Measurements from ENCODE around the gene HELT. TPM values are rescaled to one million over a fixed set of nuclear protein-coding genes. Genes with fewer than 3 reads are reported as not detected.

The HELT gene
- total RNA-seq, 1 donor from 2014 or later, result not detected

DNA sequence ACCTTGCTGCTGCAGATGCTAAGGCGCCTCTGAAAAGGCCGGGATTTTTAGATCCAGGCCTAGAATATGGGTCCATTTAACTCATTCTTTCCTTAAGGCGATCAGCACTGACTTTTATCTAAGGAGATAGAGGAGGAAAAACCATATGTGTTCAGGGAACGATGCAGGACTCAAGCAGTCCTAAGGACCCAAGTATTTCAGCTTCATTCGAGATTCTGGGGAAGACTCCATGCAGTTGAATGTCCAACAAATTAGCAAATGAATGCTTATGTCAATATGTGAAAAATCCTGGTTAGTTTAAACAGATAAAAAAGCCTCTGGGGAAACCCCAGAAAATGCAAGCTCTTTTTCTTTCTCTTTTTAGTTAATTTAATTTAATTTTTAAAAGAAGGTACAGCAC lies 36.0 kb downstream of the HELT start:
- Mint-ChIP-seq H3K36me3 (ENCODE audit: low read depth) (peaks cover 3% of the 10 kb centered on the region), H3K9me3 (ENCODE audit: low read depth) (no peaks in the 10 kb centered on the region), H3K27me3 (ENCODE audit: low read depth) (peaks cover 34% of the 10 kb centered on the region), H3K27ac (ENCODE audit: unreplicated experiment) (no peak overlapping the region), H3K4me3 (ENCODE audit: unreplicated experiment) (no peak overlapping the region), H3K4me1 (ENCODE audit: low read depth) (peaks cover 19% of the 10 kb centered on the region)
- no peak for TF ChIP-seq CTCF (IDR thresholded peaks at IDR 0.05)
- DNase-seq (ENCODE audit: low spot score), result no peak

DNA sequence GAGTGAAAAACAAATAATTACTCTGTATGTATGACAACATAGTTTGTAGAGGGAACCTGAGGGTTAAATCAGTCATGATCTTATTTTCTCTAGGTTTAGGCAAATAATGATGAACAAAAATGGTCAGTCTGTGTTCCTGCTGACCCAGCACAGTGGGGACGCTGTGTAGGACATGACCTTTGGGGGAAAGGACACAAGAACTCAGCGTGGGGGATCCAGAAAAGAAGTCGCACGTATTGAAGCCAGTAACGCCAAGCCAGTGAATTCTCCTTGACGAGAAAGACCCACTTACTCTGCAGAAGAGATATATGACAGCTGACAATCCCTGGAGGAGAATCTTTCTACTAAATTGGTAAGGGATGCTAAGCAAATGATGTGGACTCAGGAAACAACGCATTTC lies 36.6 kb downstream of the HELT start:
- no peak for TF ChIP-seq CTCF (IDR thresholded peaks at IDR 0.05)
- Mint-ChIP-seq H3K27me3 (ENCODE audit: low read depth) (peaks cover 34% of the 10 kb centered on the region), H3K27ac (ENCODE audit: unreplicated experiment) (no peak overlapping the region), H3K36me3 (ENCODE audit: low read depth) (peaks cover 3% of the 10 kb centered on the region), H3K4me1 (ENCODE audit: low read depth) (peaks cover 16% of the 10 kb centered on the region), H3K4me3 (ENCODE audit: unreplicated experiment) (no peak overlapping the region), H3K9me3 (ENCODE audit: low read depth) (no peaks in the 10 kb centered on the region)
- no peak for DNase-seq (ENCODE audit: low spot score)

- no peak for DNase-seq (ENCODE audit: low spot score)
- Mint-ChIP-seq H3K4me3 (ENCODE audit: unreplicated experiment) (no peak overlapping the region), H3K4me1 (ENCODE audit: low read depth) (peaks cover 7% of the 10 kb centered on the region), H3K27me3 (ENCODE audit: low read depth) (peaks cover 16% of the 10 kb centered on the region), H3K9me3 (ENCODE audit: low read depth) (peaks cover 6% of the 10 kb centered on the region), H3K36me3 (ENCODE audit: low read depth) (no peaks in the 10 kb centered on the region), H3K27ac (ENCODE audit: unreplicated experiment) (no peak overlapping the region)
- TF ChIP-seq CTCF (IDR thresholded peaks at IDR 0.05), result no peak
Observed at GRCh38 chr4:185061610-185062009, 43.3 kb downstream of the HELT start.

GRCh38 chr4:185062606-185063005 lies 44.3 kb downstream of the HELT start:
- no peak overlapping the region for H3K4me3 Mint-ChIP-seq (ENCODE audit: unreplicated experiment)
- H3K27me3 Mint-ChIP-seq (ENCODE audit: low read depth), result peaks cover 12% of the 10 kb centered on the region
- no peaks in the 10 kb centered on the region for H3K36me3 Mint-ChIP-seq (ENCODE audit: low read depth)
- H3K27ac Mint-ChIP-seq (ENCODE audit: unreplicated experiment), result no peak overlapping the region
- DNase-seq (ENCODE audit: low spot score), result no peak
- H3K4me1 Mint-ChIP-seq (ENCODE audit: low read depth), result peaks cover 7% of the 10 kb centered on the region
- H3K9me3 Mint-ChIP-seq (ENCODE audit: low read depth), result peaks cover 6% of the 10 kb centered on the region
- no peak for TF ChIP-seq CTCF (IDR thresholded peaks at IDR 0.05)

DNA sequence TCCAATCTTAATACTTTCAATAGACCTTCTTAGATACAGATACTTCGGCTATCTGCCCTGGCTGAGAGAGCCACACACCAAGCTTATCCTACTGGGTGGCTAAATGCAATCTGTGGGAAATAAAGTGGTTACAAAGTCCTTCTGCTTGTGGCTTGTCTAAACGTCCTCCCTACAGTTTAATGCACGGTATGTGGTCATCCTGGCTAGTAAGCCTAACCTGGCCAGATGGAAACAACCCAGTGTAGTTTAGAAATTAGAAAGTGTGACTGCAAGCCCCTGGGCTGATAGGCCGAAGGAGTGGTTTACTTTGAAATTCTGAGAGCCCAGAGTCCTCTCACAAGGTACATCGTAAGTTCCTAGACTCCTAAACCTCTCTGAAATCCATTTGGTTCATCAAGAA lies 47.9 kb downstream of the HELT start:
- Mint-ChIP-seq H3K36me3 (ENCODE audit: low read depth) (no peaks in the 10 kb centered on the region), H3K27me3 (ENCODE audit: low read depth) (peaks cover 6% of the 10 kb centered on the region), H3K4me1 (ENCODE audit: low read depth) (peaks cover 10% of the 10 kb centered on the region), H3K27ac (ENCODE audit: unreplicated experiment) (no peak overlapping the region), H3K9me3 (ENCODE audit: low read depth) (peaks cover 5% of the 10 kb centered on the region), H3K4me3 (ENCODE audit: unreplicated experiment) (no peak overlapping the region)
- no peak for TF ChIP-seq CTCF (IDR thresholded peaks at IDR 0.05)
- DNase-seq (ENCODE audit: low spot score), result no peak
